Cerebellar nuclear complex (tissue), 1 donor: Measurements from ENCODE around the gene ACTG1.

Source experiments
- DNase-seq, 2 experiments: peaks; one replicate each; lab custom pipeline; 2025; lab: John Stamatoyannopoulos, UW

ACTG1 gene

DNA sequence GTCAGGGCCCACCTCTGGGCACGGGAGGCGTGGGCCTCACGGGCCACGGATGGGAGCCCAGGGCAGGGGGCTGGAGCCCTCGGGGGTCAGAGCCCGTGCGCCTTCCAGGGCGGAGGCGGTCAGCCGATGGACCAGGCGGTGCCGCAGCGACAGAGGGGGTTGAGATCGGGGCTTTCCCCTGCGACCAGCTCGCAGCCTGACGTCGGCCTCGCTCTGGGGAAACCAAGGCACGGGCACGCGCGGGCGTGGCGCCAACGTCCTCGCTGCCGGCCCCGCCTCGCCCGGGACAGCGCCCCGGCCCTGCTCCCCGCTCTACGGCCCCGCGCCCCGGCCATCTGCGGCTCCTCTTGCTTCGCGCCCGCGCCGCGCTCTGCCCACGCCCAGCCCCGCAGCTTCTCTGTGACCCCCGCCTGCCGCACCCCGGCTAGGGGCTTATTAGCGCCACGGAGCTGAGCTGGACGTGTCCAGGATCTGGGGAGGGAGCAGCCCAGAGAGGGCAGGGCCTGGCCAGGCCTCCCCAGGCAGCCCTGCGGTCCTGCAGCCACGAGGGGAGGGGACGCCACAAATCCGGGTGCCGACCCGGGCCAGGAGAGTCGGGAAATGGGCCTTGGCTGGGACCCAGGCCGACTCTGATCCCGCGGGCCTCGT, 13.5 kb downstream of the ACTG1 start:
- no peak for DNase-seq

GRCh38 chr17:81494626-81495377, 17.8 kb downstream of the ACTG1 start:
- no peak for DNase-seq

DNA sequence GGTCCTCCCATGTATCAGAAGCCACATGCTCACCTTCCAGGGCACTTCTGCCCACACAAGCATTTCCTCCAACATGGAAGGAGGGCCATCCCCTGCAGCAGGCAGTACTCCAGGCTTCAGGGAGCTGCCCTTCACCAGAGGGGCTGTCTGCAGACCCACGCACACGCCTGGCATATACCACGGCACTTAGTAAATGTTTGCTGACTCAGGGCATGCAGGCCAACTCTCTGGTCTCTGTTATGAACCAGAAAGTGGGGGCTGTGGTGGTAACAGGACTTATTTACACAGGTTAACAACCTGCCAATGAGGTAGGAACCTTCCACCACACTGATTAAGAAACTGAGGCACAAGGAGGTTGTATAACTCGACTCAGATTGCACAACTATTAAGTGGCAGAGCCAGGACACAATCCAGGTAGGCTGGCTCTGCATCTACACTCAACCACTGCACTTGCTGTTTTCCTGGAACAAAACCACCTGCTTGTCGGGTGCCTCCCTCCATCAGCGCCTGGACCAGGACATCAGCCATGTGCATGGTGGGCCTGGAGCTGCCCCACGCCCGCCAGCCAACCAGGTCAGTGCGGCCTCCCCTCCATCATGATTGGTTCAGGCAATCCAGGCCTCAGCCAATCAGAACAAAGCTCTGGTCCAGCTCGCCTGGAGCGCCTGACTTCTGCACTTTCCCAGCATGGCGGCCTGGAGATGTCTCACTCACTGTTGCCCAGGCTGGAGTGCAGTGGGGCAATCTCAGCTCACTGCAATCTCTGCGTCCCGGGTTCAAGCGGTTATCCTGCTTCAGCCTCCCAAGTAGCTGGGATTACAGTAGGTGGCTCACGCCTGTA, 19.2 kb downstream of the ACTG1 start:
- no peak for DNase-seq

GRCh38 chr17:81492706-81493105, 19.9 kb downstream of the ACTG1 start:
- no peak for DNase-seq

DNA sequence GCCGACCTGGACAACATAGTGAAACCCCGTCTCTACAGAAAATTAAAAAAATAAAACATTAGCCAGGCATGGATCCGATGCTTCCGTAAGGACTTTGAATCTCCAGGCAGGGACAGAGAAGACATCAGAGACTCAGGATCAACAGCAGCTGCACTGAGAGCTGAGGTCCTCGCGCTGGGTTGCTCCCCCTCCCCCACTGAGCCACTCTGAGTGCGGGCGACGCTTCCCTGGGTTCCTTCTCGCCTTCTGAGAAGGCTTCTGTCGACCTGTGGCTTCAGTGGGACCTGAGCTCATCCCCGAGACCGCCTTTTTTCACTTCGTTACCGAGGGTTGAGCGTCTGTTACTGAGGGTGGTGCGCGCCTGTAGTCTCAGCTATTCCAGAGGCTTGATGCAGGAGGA, 20.4 kb downstream of the ACTG1 start:
- DNase-seq: no peak

DNA sequence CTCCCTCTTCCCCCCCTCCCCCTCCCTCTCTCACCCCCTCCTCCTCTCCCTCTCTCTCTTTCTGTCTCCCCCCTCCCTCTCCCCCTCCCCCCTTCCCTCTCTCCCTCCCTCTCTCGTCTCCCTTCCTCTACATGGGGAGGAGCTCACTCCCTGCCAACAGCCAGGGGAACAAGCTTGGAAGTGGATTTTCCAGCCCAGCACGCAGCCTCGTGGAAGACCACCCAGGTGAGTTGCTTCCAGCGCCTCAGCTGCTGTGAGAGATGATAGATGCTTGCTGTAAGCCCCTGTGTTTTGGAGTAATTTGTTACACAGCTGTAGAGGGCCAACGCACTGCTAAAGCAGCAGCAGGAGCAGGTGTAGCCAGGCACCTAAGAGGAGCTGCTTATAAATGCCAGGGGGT, 20.8 kb downstream of the ACTG1 start:
- DNase-seq: no peak

- no peak for DNase-seq
Measured at GRCh38 chr17:81491181-81491581, 21.4 kb downstream of the ACTG1 start.

GRCh38 chr17:81489998-81490992, 22.3 kb downstream of the ACTG1 start:
- DNase-seq: no peak

DNA sequence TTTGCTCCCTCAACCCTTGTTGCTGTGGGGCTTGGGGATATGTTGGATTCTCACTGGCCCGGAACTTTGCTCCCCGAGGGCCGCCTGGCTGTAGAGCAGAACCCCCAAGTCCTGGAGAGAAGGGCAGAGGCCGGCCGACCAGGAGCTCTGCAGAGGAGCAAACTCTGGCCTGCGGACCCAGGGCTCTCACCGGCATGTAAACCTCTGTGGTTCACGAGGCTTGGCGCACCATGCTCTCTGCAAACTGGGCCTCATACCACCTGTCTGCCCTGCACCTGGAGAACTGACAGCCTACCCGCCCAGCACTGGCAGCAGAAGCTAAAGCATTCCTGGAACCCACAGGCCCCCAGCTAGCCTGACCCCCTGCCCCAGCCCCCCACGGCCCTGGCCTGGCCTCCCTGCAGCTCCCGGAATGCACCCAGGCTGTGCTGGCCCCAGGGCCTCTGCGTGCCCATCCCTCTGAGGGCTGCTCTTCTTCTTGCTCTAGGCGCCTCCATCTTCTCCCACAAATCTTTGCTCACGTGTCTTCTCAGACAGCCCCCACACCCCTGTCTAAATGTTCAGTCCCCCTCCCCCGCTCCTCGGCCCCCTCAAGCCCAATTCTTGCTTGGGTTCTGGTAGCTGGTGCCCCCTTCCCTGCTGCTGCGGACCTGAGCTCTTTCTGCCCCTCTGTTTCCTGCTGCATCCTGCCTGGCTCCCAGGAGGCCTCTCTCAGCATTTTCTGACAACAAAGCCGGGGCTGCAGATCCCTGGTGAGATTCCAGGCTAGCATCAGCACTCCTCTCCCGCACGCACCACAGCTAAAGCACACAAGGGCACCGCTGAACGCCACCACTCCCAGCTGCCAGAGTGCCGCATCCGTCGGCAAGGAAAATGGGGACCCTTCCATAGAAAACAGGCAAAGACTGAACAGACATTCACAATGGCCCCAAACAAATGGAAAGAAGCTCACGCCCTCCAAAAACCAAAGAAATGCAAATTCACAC, 23.3 kb downstream of the ACTG1 start:
- DNase-seq: no peak

DNA sequence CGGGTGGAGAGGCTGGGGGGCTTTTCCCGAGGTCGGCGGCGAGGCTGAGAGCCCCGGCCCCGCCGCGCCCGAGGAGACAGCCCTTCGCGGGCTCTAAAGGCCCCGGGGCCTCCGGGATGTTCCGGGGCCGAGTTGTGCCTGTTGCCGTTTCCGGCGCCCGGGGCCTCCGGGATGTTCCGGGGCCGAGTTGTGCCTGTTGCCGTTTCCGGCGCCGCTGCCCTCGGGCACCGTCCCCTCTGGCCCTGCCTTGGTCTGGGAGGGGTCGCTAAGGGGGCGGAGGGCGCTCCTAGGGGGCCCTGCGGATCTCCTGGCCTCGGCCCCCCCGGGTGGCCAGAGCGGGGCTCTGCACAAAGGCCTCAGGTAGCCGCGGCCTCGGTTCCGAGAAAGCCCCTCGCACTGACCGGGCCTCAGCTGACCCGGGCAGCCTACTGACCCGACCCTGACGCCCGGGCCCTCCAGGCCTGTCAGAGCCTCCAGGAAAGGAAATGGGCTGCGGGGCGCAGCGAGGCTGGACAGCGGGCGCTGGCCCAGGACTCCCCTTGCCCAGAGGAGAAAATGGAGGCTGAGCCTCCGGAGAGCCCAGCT, 24.2 kb downstream of the ACTG1 start:
- DNase-seq: no peak

- DNase-seq: no peak
Measured at GRCh38 chr17:81487487-81488275, 24.9 kb downstream of the ACTG1 start.

GRCh38 chr17:81487089-81487486, 25.5 kb downstream of the ACTG1 start:
- no peak for DNase-seq

- no peak for DNase-seq
Measured at GRCh38 chr17:81486199-81486810, 26.3 kb downstream of the ACTG1 start.

GRCh38 chr17:81484195-81484979, 28.2 kb downstream of the ACTG1 start:
- peak in 1 of 2 experiments; percentile 40 for DNase-seq

DNA sequence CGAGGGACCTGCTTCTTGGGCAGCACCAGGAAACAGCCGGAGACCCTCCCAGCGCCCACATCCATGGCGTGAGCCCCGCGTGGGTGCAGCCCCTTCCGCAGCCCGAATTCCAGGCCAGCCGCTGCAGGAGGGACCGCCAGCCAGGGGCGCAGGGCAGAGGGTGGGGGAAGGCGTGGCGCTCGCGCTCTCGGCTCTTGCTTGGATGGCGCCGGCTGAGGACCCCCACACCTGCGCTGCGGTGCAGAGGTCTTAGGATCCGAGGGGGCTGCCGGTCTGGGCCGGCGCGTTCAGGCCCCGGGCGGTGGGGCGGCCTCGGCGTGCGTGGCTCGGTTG, 28.8 kb downstream of the ACTG1 start:
- DNase-seq: no peak

DNA sequence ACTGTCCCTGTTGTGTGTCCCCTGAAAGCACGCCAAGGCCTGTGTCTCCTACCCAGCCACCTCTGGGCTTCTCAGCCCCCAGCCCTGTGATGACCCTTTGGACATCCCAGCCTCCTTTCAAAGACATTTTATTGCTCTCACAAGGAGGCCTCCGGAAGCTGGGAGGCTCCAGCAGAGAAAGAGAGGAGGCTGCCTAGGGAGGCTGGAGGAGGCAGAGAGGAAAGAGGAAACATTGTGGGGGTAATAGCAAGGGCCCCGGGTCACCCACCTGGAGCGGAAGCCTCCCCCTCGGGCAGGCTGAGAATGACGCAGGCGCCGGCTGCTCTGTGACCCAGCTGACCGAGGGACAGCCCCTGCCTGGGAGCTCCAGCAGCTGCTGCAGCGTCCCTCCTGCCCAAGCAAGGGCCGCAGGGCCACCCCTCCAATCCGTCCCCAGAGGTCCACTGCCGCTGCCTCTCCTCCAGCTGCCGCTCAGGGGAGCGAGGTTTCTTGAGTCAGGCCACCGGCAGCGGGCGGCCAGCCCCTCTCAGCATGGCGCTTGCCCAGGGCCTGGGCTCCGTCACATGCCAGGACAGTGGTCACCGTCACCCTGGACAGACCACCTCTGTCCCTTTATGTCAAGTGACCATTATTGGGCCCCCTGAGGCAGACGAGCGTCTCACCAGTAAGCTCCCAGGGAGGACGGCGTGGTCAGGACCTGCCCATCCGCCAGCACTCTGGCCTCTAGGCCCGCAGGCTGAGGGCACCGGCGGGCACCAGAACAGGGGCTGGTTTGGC, 29.3 kb downstream of the ACTG1 start:
- no peak for DNase-seq

- DNase-seq: no peak
Measured at GRCh38 chr17:81482673-81483072, 29.9 kb downstream of the ACTG1 start.
